Parathyroid adenoma (tissue), 2 donors: Measurements from ENCODE around the gene UBE2D2.
A peak's percentile ranks its signal among the peaks of the same experiment; 100 is the strongest.

Experiments used
- H2AFZ ChIP-seq: fragments of 300-600 bp; sonication (generic); one replicate; pipeline ENCODE4 v1.7.0; 2017; ENCODE audit warnings: antibody characterized with exemption, mild to moderate bottlenecking
- H3K27ac ChIP-seq: fragments of 300-600 bp; sonication (generic); one replicate; pipeline ENCODE4 v1.7.0; 2017
- H3K27me3 ChIP-seq: fragments of 300-600 bp; sonication (generic); one replicate; pipeline ENCODE4 v1.7.0; 2017; ENCODE audit warnings: low read length; ENCODE audit not compliant: control insufficient read depth, insufficient read depth
- H3K36me3 ChIP-seq: fragments of 300-600 bp; sonication (generic); one replicate; pipeline ENCODE4 v1.7.0; 2017; ENCODE audit warnings: low read length; ENCODE audit not compliant: control insufficient read depth, insufficient read depth
- H3K4me1 ChIP-seq: fragments of 300-600 bp; sonication (generic); one replicate; pipeline ENCODE4 v1.7.0; 2017; ENCODE audit warnings: control low read depth
- H3K4me2 ChIP-seq: fragments of 300-600 bp; sonication (generic); one replicate; pipeline ENCODE4 v1.7.0; 2017; ENCODE audit warnings: low read length
- H3K4me3 ChIP-seq: fragments of 300-600 bp; sonication (generic); one replicate; pipeline ENCODE4 v1.7.0; 2017; ENCODE audit warnings: low read depth, low read length
- H3K79me2 ChIP-seq: fragments of 300-600 bp; sonication (generic); one replicate; pipeline ENCODE4 v1.7.0; 2017; ENCODE audit warnings: control low read depth
- H3K9ac ChIP-seq: fragments of 300-600 bp; sonication (generic); one replicate; pipeline ENCODE4 v1.7.0; 2017; ENCODE audit warnings: mild to moderate bottlenecking
- H3K9me3 ChIP-seq: fragments of 300-600 bp; sonication (generic); one replicate; pipeline ENCODE4 v1.7.0; 2017; ENCODE audit warnings: low read length; ENCODE audit not compliant: control insufficient read depth
- CTCF ChIP-seq: fragments of 300-600 bp; sonication (generic); IDR thresholded peaks from one replicate; pipeline ENCODE4 v1.7.0; 2017; ENCODE audit warnings: antibody characterized with exemption, mild to moderate bottlenecking
- donor health status: primary hyperparathyroidism.

Gene UBE2D2

GRCh38 chr5:139649082-139649991 is 88.2 kb downstream of the UBE2D2 start:
- no peak for TF ChIP-seq CTCF
- Histone ChIP-seq H3K9ac (peak overlapping the region; percentile 61), H3K27me3 (no peaks in the 10 kb centered on the region), H3K4me1 (peaks cover 41% of the 10 kb centered on the region), H3K4me3 (peak overlapping the region; percentile 80), H3K9me3 (no peaks in the 10 kb centered on the region), H3K79me2 (peaks cover 32% of the 10 kb centered on the region), H2AFZ (peak overlapping the region; percentile 69), H3K36me3 (no peaks in the 10 kb centered on the region), H3K27ac (peak overlapping the region; percentile 92), H3K4me2 (peak overlapping the region; percentile 93)

GRCh38 chr5:139650031-139650688 is 89.0 kb downstream of the UBE2D2 start:
- H3K9ac ChIP-seq, result peak overlapping the region; percentile 61
- peaks cover 48% of the 10 kb centered on the region for H3K4me1 ChIP-seq
- H3K27ac ChIP-seq, result peak overlapping the region; percentile 92

GRCh38 chr5:139650689-139651042 is 89.5 kb downstream of the UBE2D2 start:
- peak overlapping the region; percentile 80 for H3K4me3 ChIP-seq
- H3K27ac ChIP-seq, result peak overlapping the region; percentile 92
- peaks cover 52% of the 10 kb centered on the region for H3K4me1 ChIP-seq
- peak overlapping the region; percentile 93 for H3K4me2 ChIP-seq
- H3K9ac ChIP-seq, result no peak overlapping the region
- no peaks in the 10 kb centered on the region for H3K27me3 ChIP-seq
- H3K9me3 ChIP-seq, result no peaks in the 10 kb centered on the region
- no peak for TF ChIP-seq CTCF
- peak overlapping the region; percentile 47 for H2AFZ ChIP-seq
- peaks cover 36% of the 10 kb centered on the region for H3K79me2 ChIP-seq
- no peaks in the 10 kb centered on the region for H3K36me3 ChIP-seq

More at GRCh38 chr5:139650031-139650688, 89.0 kb downstream of the UBE2D2 start:
- Histone ChIP-seq H3K4me3 (peak overlapping the region; percentile 80), H2AFZ (peak overlapping the region; percentile 47), H3K4me2 (peak overlapping the region; percentile 93), H3K9me3 (no peaks in the 10 kb centered on the region), H3K27me3 (no peaks in the 10 kb centered on the region), H3K36me3 (no peaks in the 10 kb centered on the region), H3K79me2 (peaks cover 36% of the 10 kb centered on the region)
- peak; percentile 33 for TF ChIP-seq CTCF

GRCh38 chr5:139651043-139651834 is 90.1 kb downstream of the UBE2D2 start:
- Histone ChIP-seq H3K79me2 (peaks cover 40% of the 10 kb centered on the region), H3K9me3 (no peaks in the 10 kb centered on the region), H3K4me2 (peak overlapping the region; percentile 93), H3K9ac (no peak overlapping the region), H3K36me3 (no peaks in the 10 kb centered on the region), H3K27ac (peak overlapping the region; percentile 92), H2AFZ (no peak overlapping the region), H3K27me3 (no peaks in the 10 kb centered on the region), H3K4me1 (peaks cover 57% of the 10 kb centered on the region), H3K4me3 (peak overlapping the region; percentile 80)
- TF ChIP-seq CTCF, result no peak
